ENCODE data around the gene SERPINA12.

The SERPINA12 gene

GRCh38 chr14:94542811-94543440, 33.7 kb upstream of the SERPINA12 start:
- no peak overlapping the region for H3K4me3 ChIP-seq (ENCODE audit: low read length)
- DNase-seq (ENCODE audit: low read depth), result no peak
- TF ChIP-seq CTCF (conservative IDR thresholded peaks at IDR 0.05; ENCODE audit: low read depth, low read length), result no peak

DNA sequence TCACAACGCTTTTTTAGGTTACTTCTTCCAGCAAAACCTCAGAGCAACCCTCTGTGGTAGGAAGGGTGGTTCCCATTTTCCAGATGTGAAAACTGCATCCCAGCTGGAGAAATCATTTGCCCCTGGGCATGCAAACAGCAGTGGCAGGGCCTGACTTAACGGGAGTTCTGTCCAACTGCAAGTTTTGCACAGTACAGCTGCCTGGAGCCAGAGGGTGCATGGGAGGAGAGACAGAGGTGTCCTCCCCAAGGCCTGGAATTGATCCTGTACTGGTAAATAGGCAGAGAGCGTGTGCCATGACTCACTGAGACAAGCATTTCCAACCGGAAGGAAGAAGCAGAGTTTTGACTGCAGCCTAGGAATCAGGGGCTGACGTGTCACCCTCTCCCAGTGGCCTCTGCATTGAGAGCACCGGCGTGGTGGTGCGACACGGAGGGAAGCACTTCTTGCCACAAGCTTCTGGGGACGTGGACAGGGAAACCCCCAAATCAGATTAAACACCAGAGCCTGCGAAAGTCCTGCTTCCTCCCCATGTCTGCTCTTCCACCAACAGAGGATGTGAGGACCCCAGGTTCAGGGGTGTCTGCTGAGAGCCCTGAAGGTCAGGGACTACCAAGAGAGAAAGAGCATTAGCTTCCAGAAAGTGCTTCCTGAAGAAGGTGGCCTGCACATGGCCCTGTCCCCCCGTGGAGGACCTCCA, 33.0 kb upstream of the SERPINA12 start:
- TF ChIP-seq CTCF (conservative IDR thresholded peaks at IDR 0.05; ENCODE audit: low read depth, low read length), result no peak
- H3K4me3 ChIP-seq (ENCODE audit: low read length), result no peak overlapping the region
- DNase-seq (ENCODE audit: low read depth), result no peak

- no peak for TF ChIP-seq CTCF (conservative IDR thresholded peaks at IDR 0.05; ENCODE audit: low read depth, low read length)
- H3K4me3 ChIP-seq (ENCODE audit: low read length), result no peak overlapping the region
- DNase-seq (ENCODE audit: low read depth), result no peak
Observed at GRCh38 chr14:94541234-94541975, 32.1 kb upstream of the SERPINA12 start.

GRCh38 chr14:94540031-94540794, 30.9 kb upstream of the SERPINA12 start:
- DNase-seq (ENCODE audit: low read depth), result no peak
- no peak overlapping the region for H3K4me3 ChIP-seq (ENCODE audit: low read length)
- no peak for TF ChIP-seq CTCF (conservative IDR thresholded peaks at IDR 0.05; ENCODE audit: low read depth, low read length)

- TF ChIP-seq CTCF (conservative IDR thresholded peaks at IDR 0.05; ENCODE audit: low read depth, low read length), result no peak
- no peak overlapping the region for H3K4me3 ChIP-seq (ENCODE audit: low read length)
- DNase-seq (ENCODE audit: low read depth), result no peak
Observed at GRCh38 chr14:94539181-94539580, 29.9 kb upstream of the SERPINA12 start.

DNA sequence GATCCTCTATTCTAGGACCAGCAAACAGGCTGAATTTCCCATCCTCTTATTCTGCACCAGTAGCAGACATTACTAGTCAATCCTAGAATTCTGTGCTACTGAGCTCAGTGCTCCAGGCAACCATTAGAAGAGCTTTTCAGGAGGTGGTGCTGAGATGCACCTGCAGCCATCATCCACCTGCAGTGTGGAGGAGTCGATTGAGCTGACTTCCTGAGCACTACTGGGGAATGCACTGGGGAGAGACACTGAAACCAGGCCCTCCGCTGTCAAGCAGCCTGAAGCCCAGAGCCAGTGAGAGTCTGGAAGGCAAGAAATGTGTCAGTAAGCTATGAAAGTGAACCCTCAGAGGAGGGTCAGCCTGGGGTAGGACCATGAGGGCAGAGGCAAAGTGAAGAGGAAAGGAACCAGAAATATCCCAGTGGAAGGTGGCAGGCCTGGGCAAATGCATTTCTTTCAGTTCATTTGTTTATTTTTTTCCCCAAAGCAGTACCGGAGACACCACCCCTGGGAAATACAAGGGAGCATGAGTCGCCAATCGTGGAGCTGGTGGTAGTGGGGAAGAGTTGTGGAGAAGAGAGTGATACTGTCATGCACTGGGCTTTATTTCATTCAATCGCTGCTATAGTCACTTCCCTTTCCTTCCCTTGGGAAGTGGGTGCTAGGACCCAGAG, 28.9 kb upstream of the SERPINA12 start:
- no peak overlapping the region for H3K4me3 ChIP-seq (ENCODE audit: low read length)
- no peak for DNase-seq (ENCODE audit: low read depth)
- TF ChIP-seq CTCF (conservative IDR thresholded peaks at IDR 0.05; ENCODE audit: low read depth, low read length), result no peak

All from retinal pigment epithelial cell (primary cell).